NCI-H446 treated with DMSO at 0.1 percent for 48 hours (cell line): ENCODE measurements around the gene PLD1.
A peak's percentile ranks its signal among the peaks of the same experiment; 100 is the strongest.

Experiments used
- DNase-seq: peaks from one replicate; lab custom pipeline; 2025; lab: John Stamatoyannopoulos, UW

The PLD1 gene

GRCh38 chr3:171792531-171792930 lies 17.8 kb downstream of the PLD1 start:
- DNase-seq, result no peak

GRCh38 chr3:171791692-171792076 lies 18.6 kb downstream of the PLD1 start:
- DNase-seq, result no peak

GRCh38 chr3:171790898-171791691 lies 19.2 kb downstream of the PLD1 start:
- no peak for DNase-seq

- no peak for DNase-seq
Observed at GRCh38 chr3:171790574-171790897, 19.7 kb downstream of the PLD1 start.

GRCh38 chr3:171789759-171790505 lies 20.4 kb downstream of the PLD1 start:
- DNase-seq, result no peak

GRCh38 chr3:171788546-171789351 lies 21.5 kb downstream of the PLD1 start:
- no peak for DNase-seq

GRCh38 chr3:171786997-171787396 lies 23.3 kb downstream of the PLD1 start:
- DNase-seq, result no peak

- peak; percentile 17 for DNase-seq
Observed at GRCh38 chr3:171784937-171785336, 25.3 kb downstream of the PLD1 start.

GRCh38 chr3:171784387-171784786 lies 25.9 kb downstream of the PLD1 start:
- no peak for DNase-seq

- no peak for DNase-seq
Observed at GRCh38 chr3:171783626-171784025, 26.7 kb downstream of the PLD1 start.

- no peak for DNase-seq
Observed at GRCh38 chr3:171783086-171783485, 27.2 kb downstream of the PLD1 start.

GRCh38 chr3:171782617-171783016 lies 27.7 kb downstream of the PLD1 start:
- DNase-seq, result no peak

- no peak for DNase-seq
Observed at GRCh38 chr3:171781711-171782127, 28.6 kb downstream of the PLD1 start.

GRCh38 chr3:171778493-171778892 lies 31.8 kb downstream of the PLD1 start:
- no peak for DNase-seq

- DNase-seq, result no peak
Observed at GRCh38 chr3:171777596-171777995, 32.7 kb downstream of the PLD1 start.

GRCh38 chr3:171776839-171777583 lies 33.3 kb downstream of the PLD1 start:
- DNase-seq, result no peak

GRCh38 chr3:171776411-171776810 lies 33.9 kb downstream of the PLD1 start:
- DNase-seq, result no peak

- DNase-seq, result no peak
Observed at GRCh38 chr3:171775943-171776342, 34.3 kb downstream of the PLD1 start.

GRCh38 chr3:171774521-171774920 lies 35.8 kb downstream of the PLD1 start:
- no peak for DNase-seq

- DNase-seq, result peak; percentile 27
Observed at GRCh38 chr3:171772427-171773056, 37.7 kb downstream of the PLD1 start.
